ENCODE measurements around the gene PALB2. TPM values are rescaled to one million over a fixed set of nuclear protein-coding genes. Genes with fewer than 3 reads are reported as not detected.

Gene PALB2
- total RNA-seq, 1 donor from 2014 or later, result 21.0 TPM

DNA sequence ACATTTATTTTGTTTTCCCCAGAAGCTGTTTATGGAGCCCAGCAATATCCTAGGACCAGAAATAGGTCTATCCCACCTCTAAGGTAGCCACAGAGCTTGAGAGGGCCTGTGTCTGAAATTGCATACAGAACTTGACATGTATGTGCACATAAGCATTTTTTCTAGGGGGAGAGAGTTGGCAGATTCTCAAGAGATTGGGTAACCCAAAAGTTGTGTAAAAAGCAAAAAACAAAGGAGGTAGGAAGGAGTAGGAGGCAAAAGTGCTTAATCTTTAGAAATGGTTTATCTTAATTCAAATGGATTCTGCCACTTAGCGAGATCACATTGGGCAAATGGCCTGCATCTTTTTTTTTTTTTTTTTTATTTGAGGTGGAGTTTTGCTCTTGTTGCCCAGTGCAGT, 41.1 kb upstream of the PALB2 start:
- Mint-ChIP-seq H3K4me1 (ENCODE audit: low read depth) (peaks cover 15% of the 10 kb centered on the region), H3K36me3 (ENCODE audit: insufficient read depth) (peaks cover 14% of the 10 kb centered on the region), H3K27ac (no peak overlapping the region), H3K27me3 (no peaks in the 10 kb centered on the region), H3K9me3 (ENCODE audit: low read depth) (no peaks in the 10 kb centered on the region), H3K4me3 (ENCODE audit: low read depth) (no peak overlapping the region)
- no peak for DNase-seq (ENCODE audit: low spot score, unreplicated experiment)
- TF ChIP-seq, protein P1, sequence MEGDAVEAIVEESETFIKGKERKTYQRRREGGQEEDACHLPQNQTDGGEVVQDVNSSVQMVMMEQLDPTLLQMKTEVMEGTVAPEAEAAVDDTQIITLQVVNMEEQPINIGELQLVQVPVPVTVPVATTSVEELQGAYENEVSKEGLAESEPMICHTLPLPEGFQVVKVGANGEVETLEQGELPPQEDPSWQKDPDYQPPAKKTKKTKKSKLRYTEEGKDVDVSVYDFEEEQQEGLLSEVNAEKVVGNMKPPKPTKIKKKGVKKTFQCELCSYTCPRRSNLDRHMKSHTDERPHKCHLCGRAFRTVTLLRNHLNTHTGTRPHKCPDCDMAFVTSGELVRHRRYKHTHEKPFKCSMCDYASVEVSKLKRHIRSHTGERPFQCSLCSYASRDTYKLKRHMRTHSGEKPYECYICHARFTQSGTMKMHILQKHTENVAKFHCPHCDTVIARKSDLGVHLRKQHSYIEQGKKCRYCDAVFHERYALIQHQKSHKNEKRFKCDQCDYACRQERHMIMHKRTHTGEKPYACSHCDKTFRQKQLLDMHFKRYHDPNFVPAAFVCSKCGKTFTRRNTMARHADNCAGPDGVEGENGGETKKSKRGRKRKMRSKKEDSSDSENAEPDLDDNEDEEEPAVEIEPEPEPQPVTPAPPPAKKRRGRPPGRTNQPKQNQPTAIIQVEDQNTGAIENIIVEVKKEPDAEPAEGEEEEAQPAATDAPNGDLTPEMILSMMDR (IDR thresholded peaks at IDR 0.05; ENCODE audit: unreplicated experiment), result no peak

DNA sequence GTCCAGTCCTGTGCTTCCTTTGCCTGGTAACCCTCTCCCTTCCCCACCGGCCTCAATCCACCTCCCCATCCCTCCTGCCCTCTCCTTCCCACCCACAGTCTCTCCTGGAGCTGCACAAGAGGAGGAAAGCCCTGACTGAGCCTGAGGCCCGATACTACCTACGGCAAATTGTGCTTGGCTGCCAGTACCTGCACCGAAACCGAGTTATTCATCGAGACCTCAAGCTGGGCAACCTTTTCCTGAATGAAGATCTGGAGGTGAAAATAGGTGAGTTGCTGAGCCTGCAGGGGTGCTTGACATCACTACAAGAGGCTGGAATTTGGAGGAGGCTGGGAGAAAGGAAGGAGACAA, 38.9 kb upstream of the PALB2 start:
- TF ChIP-seq, protein P1 (IDR thresholded peaks at IDR 0.05; ENCODE audit: unreplicated experiment), result no peak
- Mint-ChIP-seq H3K36me3 (ENCODE audit: insufficient read depth) (peaks cover 10% of the 10 kb centered on the region), H3K4me1 (ENCODE audit: low read depth) (peaks cover 15% of the 10 kb centered on the region), H3K4me3 (ENCODE audit: low read depth) (peak overlapping the region; percentile 85), H3K9me3 (ENCODE audit: low read depth) (no peaks in the 10 kb centered on the region), H3K27ac (no peak overlapping the region), H3K27me3 (no peaks in the 10 kb centered on the region)
- DNase-seq (ENCODE audit: low spot score, unreplicated experiment), result no peak

DNA sequence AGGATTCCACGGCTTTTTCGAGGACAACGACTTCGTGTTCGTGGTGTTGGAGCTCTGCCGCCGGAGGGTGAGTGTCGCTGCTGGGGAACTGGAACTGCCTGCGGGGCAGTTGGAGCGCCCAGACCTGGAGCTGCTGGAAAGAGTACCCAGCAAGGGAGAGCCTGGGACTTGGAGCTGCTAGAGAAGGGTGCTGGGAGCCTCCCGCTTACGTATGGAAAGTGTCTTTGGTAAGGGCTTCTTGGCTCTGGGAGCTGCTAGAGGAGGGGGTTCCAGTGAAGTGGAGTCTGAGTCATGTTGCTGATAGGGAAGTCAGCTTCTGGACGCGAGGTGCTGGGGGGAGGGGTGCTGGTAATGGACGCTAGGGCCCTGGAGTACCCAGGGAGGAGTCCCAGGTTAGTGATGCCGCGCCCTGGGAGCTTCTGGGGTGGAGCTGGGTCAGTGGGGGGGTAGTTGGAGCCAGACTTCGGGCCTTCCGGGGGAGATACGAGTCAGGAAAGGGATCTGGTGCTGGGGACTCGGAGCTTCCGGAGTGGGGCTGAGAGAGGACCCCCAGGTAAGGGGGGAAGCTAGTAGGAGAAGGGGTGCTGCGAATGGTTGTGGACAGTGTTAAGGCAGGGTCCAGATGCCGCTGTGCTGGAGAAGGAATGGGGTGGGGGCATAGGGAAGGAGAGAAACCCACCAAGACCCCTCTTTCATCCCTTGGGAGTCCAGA, 38.3 kb upstream of the PALB2 start:
- DNase-seq (ENCODE audit: low spot score, unreplicated experiment), result no peak

DNA sequence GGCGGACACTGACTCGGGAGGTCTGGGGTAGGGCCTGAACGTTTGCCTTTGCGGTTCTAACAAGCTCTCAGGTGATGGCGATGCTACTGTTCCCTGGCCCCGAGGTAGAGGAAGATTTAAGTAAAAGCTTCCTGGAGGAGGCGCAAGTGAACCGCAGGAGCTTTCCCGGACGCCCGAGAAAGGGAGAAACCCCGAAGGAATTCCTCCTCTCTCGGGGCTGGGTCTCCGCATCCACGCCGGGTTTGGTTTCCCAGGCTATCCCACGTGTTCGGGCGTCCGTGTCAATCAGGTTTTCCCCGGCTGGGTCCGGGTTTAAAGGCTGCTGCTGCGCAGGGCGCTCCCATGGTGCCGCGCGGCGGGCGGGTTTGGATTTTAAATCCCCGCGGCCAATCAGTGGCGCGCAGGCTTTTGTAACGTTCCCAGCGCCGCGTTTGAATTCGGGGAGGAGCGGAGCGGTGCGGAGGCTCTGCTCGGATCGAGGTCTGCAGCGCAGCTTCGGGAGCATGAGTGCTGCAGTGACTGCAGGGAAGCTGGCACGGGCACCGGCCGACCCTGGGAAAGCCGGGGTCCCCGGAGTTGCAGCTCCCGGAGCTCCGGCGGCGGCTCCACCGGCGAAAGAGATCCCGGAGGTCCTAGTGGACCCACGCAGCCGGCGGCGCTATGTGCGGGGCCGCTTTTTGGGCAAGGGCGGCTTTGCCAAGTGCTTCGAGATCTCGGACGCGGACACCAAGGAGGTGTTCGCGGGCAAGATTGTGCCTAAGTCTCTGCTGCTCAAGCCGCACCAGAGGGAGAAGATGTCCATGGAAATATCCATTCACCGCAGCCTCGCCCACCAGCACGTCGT, 37.5 kb upstream of the PALB2 start, which contains the start of gene PLK1:
TSS of gene PLK1 (plus strand) at position 460 of the 844 bp plus-strand sequence. CDS start at position 504, 44 bp downstream.
- Mint-ChIP-seq H3K36me3 (ENCODE audit: insufficient read depth) (peaks cover 5% of the 10 kb centered on the region), H3K4me3 (ENCODE audit: low read depth) (peak within 1 kb of the TSS; percentile 85), H3K4me1 (ENCODE audit: low read depth) (peaks cover 17% of the 10 kb centered on the region), H3K27ac (peak within 1 kb of the TSS; percentile 81), H3K27me3 (no peaks in the 10 kb centered on the region), H3K9me3 (ENCODE audit: low read depth) (no peaks in the 10 kb centered on the region)
- DNase-seq (ENCODE audit: low spot score, unreplicated experiment), result peak; percentile 72
- TF ChIP-seq, protein P1 (IDR thresholded peaks at IDR 0.05; ENCODE audit: unreplicated experiment), result peak; percentile 45

More for the DNA sequence above, 38.3 kb upstream of the PALB2 start:
- TF ChIP-seq, protein P1 (IDR thresholded peaks at IDR 0.05; ENCODE audit: unreplicated experiment), result no peak
- H3K36me3 Mint-ChIP-seq (ENCODE audit: insufficient read depth), result peaks cover 10% of the 10 kb centered on the region
- no peaks in the 10 kb centered on the region for H3K9me3 Mint-ChIP-seq (ENCODE audit: low read depth)
- peaks cover 15% of the 10 kb centered on the region for H3K4me1 Mint-ChIP-seq (ENCODE audit: low read depth)
- H3K4me3 Mint-ChIP-seq (ENCODE audit: low read depth), result peak overlapping the region; percentile 85
- H3K27ac Mint-ChIP-seq, result peak overlapping the region; percentile 78
- no peaks in the 10 kb centered on the region for H3K27me3 Mint-ChIP-seq

DNA sequence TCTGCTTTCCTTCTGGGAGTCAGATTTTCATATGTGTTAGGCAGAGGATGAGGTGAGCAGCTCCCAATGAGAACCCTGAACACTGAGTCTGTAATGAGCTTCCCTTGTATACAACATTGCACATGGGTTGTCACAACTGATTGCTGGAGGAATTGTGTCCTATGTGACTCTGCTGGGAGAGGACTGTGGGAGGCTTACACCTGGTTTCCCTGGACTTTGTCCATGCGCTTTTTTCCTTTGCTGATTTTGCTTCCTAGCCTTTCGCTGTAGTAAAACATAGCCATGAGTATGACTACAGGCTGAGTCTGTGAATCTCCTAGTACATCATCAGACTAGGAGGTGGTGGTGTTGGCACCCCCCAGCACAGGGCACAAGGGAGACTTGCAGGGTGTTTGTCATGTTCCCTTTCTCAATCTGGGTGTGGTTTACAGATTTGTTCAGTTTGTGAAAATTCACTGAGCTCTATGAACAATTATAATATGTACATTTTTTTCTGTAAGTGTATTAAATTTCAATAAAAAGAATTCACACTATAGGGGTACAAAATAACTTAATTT, 35.9 kb upstream of the PALB2 start:
- DNase-seq (ENCODE audit: low spot score, unreplicated experiment), result no peak
- Mint-ChIP-seq H3K27ac (no peak overlapping the region), H3K27me3 (no peaks in the 10 kb centered on the region), H3K4me1 (ENCODE audit: low read depth) (peaks cover 17% of the 10 kb centered on the region), H3K4me3 (ENCODE audit: low read depth) (no peak overlapping the region), H3K36me3 (ENCODE audit: insufficient read depth) (peaks cover 4% of the 10 kb centered on the region), H3K9me3 (ENCODE audit: low read depth) (no peaks in the 10 kb centered on the region)
- TF ChIP-seq, protein P1 (IDR thresholded peaks at IDR 0.05; ENCODE audit: unreplicated experiment), result no peak

Data from progenitor cell of endocrine pancreas (in vitro differentiated cells).